ENCODE measurements around the gene NCK2. TPM values are rescaled to one million over a fixed set of nuclear protein-coding genes. Genes with fewer than 3 reads are reported as not detected.
A peak's percentile ranks its signal among the peaks of the same experiment; 100 is the strongest.

NCK2 gene
- total and polyA plus RNA-seq, 7 donors = 26.5 to 111 (median 40.1) TPM

GRCh38 chr2:105812180-105813044 lies 67.7 kb downstream of the NCK2 start:
- Histone ChIP-seq H3K27me3 (ENCODE audit: insufficient read depth in 3 of 3, low read length in 2 of 3) (no peaks in the 10 kb centered on the region), H3K36me3 (ENCODE audit: insufficient read depth in 1 of 2, low read depth in 1 of 2) (peaks cover 2 to 9% of the 10 kb centered on the region in 2 donors), H3K4me1 (peaks cover 47% of the 10 kb centered on the region), H3K9me3 (no peaks in the 10 kb centered on the region), H3K27ac (peak overlapping the region; percentile 32), H3K4me3 (peak overlapping the region; percentile 1)
- intact Hi-C loops (cut with DNase I) = no loop called here
- no peak for TF ChIP-seq CTCF (IDR thresholded peaks at IDR 0.05)
- DNase-seq = peak in 1 of 2 donors; percentile 60
- ATAC-seq = peak; percentile 72 to 83 (median 80)
- 30 to 44% (median 36%) methylated on average over 12 of the region's 12 CpGs for WGBS, 3 donors

- H3K27ac ChIP-seq = no peak overlapping the region
- intact Hi-C loops (cut with DNase I) = no loop called here
- no peaks in the 10 kb centered on the region for H3K9me3 ChIP-seq
- DNase-seq (no peak), ATAC-seq (no peak)
- TF ChIP-seq CTCF (IDR thresholded peaks at IDR 0.05) = no peak
- WGBS, 3 donors = 50 to 81% (median 60%) methylated on average over 4 of the region's 4 CpGs
- H3K27me3 ChIP-seq (ENCODE audit: insufficient read depth in 3 of 3, low read length in 2 of 3) = no peaks in the 10 kb centered on the region
- H3K36me3 ChIP-seq (ENCODE audit: insufficient read depth in 1 of 2, low read depth in 1 of 2) = peaks cover 2 to 9% of the 10 kb centered on the region in 2 donors
- H3K4me3 ChIP-seq = no peak overlapping the region
- H3K4me1 ChIP-seq = peaks cover 46% of the 10 kb centered on the region
These were observed 68.3 kb downstream of the NCK2 start for GRCh38 chr2:105813045-105813315.

GRCh38 chr2:105813405-105813804 lies 68.7 kb downstream of the NCK2 start:
- no peaks in the 10 kb centered on the region for H3K27me3 ChIP-seq (ENCODE audit: insufficient read depth in 3 of 3, low read length in 2 of 3)
- H3K27ac ChIP-seq = no peak overlapping the region
- TF ChIP-seq CTCF (IDR thresholded peaks at IDR 0.05) = no peak
- H3K36me3 ChIP-seq (ENCODE audit: insufficient read depth in 1 of 2, low read depth in 1 of 2) = peaks cover 2 to 9% of the 10 kb centered on the region in 2 donors
- no peak for DNase-seq
- WGBS, 3 donors = 61 to 73% (median 66%) methylated on average over 5 of the region's 5 CpGs
- no peaks in the 10 kb centered on the region for H3K9me3 ChIP-seq
- intact Hi-C loops (cut with DNase I) = no loop called here
- peaks cover 46% of the 10 kb centered on the region for H3K4me1 ChIP-seq
- peak in 1 of 4 donors; percentile 22 for ATAC-seq
- no peak overlapping the region for H3K4me3 ChIP-seq

- intact Hi-C loops (cut with DNase I) = no loop called here
- H3K4me1 ChIP-seq = peaks cover 46% of the 10 kb centered on the region
- TF ChIP-seq CTCF (IDR thresholded peaks at IDR 0.05) = no peak
- no peak overlapping the region for H3K27ac ChIP-seq
- no peak overlapping the region for H3K4me3 ChIP-seq
- DNase-seq = no peak
- H3K27me3 ChIP-seq (ENCODE audit: insufficient read depth in 3 of 3, low read length in 2 of 3) = no peaks in the 10 kb centered on the region
- H3K36me3 ChIP-seq (ENCODE audit: insufficient read depth in 1 of 2, low read depth in 1 of 2) = peaks cover 2 to 9% of the 10 kb centered on the region in 2 donors
- ATAC-seq = peak; percentile 32 to 81 (median 66)
- 55 to 69% (median 57%) methylated on average over 9 of the region's 9 CpGs for WGBS, 3 donors
- H3K9me3 ChIP-seq = no peaks in the 10 kb centered on the region
These were observed 69.7 kb downstream of the NCK2 start for GRCh38 chr2:105814291-105814940.

All from psoas muscle (tissue), 8 donors.